OCI-M1 (cell line): ENCODE measurements around the gene MYO9A.
A peak's percentile ranks its signal among the peaks of the same experiment; 100 is the strongest.
"Not testable (repeated sequence)": the region's sequence is repeated elsewhere in the genome, so short reads cannot be mapped to it uniquely, and the experiment has no call there.

Experiments used
- DNase-seq: peaks from one replicate; lab custom pipeline; 2025; lab: John Stamatoyannopoulos, UW

The MYO9A gene

DNA sequence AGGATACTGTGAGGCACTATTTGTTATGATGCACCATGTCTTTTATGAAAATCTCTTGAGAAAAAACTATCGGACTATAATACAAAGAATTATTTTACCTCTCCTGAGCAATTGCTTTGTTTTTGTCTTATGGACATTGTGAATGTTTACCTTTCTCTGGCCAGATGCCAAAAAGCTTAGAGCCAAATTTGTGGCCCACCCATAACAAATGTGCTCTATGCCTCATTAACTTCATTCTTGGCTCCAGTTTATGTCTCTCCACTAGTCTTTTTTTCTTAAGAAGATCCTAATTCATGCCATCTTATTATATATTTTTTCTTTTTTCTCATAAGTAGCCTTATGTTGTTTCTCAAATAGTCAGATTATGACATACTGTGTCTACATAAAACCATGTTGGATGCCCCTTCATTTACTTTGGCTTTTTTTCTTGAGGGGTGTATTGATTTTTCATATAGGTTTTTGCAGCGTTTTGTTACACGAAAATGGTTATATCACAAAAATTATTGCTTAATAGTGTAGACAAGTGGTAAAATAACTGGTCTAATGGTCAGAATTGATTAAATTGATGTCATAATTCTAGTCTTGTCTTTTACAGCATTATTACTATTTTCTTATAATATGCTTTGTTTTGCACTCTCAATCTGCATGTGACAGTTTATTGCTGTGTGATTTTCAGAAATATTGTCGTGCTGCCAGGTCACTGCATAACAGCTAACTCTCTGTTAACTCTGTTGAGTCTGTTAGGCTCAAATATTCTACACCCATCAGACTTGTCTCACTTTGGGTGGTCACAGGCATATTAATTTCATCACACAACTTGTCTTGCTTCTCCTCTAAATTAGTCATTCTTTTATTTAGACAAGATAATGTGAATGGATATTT, 18.5 kb upstream of the MYO9A start:
- DNase-seq = no peak

DNA sequence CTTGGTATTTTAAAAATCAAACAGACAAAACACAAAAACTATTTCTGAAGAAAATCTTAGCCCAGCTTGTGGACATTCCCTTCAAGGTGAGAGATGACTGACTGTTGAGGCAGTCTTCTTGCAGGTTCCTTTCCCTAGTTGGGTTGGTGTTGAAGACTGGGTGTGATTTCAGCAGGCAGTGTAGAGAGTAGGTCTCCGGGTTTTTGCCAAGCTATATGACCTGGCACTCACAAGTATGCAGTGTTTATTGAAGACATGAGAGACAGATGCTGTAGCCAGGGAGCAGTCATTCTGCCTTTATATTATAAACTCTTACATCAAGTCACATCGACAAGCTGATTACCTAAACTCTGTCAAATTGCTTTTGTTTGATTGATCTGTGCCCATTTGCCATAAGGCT, 17.8 kb upstream of the MYO9A start:
- no peak for DNase-seq

DNA sequence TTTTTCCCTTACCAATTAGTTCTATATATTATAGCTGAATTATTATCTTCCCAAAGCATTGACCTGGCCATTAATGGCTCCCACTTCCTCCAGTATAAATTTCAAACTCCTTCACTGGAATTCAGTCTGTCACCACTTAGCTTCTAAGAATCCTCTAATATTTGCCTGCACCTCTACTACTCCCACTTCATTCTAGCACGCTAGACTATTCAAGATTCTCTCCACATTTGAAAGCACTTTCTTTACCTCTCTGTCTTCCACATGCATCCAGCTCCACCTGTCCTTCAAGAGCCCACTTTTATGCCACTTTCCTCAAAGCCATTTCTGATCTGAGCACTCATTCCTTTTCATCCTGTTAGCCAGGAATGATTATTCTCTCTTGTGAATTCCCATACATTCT, 15.3 kb upstream of the MYO9A start:
- no peak for DNase-seq

DNA sequence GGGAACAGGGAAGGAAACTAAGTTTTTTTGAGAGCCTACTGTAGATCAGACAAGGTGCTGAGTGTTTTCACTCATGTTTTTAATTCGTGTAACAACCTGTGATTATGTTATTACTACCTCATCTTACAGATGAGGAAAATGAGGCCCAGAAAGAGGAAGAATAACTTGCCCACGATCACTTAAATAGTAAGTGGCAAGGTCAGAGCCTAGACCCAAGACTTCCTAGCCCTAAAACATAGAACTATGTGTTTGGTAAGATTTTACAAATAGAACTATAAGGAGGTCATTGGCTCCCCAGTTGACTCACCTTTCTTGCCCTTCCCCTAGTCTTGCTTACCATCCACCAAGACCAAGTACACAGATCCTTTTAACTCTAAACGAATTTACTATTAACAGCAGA, 14.0 kb upstream of the MYO9A start:
- no peak for DNase-seq

DNA sequence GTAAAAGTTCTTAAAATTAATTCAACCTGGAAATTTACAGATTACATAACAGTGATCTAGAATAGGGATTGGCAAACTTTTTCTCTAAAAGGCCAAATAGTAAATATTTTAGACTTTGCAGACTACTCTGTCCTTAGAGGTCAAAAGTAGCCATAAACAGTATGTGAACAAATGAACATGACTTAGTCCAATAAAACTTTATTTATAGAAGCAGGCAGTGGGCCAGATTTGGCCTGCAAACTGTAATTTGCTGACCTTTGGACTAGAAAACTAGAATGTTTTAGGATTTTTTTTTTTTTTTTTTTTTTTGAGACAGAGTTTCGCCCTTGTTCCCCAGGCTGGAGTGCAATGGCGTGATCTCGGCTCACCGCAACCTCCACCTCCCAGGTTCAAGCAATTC, 12.3 kb upstream of the MYO9A start:
- DNase-seq = no peak

DNA sequence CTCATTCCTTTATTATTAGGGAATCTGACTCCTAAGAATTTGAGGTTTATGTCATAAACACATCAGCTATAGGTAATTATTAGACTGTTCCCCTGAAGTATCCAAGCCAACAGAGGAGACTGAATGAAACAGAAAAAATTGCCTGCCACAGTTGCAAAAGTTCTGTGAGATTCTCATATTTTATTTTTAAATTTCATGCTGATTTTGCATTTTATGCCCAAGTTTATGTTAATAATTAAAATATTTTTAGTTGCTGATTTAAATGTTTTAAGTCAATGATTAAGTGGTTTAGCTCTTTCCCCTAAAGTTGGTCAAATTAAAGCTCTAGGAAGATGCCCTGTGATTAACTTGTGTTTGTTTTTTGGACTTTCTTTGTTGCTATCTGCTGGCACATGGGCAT, 10.4 kb upstream of the MYO9A start:
- DNase-seq = no peak

DNA sequence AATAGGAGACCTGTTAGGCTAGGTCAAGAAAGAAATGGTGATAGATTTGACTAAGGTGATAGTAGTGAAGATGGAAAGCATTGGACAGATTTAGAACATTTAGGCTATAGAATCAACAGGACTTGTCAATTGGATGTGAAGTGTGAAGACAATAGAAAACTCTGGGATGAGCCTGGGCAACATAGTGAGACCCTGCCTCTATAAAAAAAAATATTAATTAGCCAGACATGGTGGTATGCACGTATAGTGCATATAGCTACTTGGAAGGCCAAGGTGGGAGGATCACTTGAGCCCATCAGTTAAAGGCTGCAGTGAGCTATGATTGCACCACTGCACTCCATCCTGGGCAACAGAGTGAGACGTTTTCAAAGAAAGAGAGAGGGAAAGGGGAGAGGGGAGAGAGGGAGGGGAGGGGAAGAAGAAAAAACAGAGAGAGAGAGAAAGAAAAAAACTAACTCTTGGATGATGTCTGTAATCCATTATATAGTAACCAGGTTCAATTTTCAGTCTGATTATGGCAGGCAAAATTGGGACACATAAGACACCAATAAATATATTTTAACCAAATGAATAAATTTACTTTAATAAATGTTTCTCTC, 9.9 kb upstream of the MYO9A start:
- DNase-seq = no peak

DNA sequence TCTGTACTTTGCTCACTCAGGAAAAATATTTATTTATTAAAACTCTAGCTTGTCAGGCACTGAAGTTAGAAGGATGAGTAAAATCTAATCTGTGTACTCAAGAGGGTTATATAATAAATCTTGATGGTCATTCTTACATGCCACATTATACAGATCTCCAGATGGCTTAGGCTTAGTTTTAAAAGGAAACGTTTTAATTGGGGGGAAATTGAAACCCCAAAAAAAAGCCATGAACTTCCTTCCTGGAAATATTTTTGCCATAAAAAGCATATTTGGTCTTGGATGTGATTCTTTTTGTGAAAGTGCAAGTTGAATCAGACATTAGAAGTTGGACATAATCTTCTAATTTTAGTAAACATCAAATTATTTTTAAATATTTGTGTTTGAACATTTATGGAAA, 6.3 kb upstream of the MYO9A start:
- DNase-seq = no peak

DNA sequence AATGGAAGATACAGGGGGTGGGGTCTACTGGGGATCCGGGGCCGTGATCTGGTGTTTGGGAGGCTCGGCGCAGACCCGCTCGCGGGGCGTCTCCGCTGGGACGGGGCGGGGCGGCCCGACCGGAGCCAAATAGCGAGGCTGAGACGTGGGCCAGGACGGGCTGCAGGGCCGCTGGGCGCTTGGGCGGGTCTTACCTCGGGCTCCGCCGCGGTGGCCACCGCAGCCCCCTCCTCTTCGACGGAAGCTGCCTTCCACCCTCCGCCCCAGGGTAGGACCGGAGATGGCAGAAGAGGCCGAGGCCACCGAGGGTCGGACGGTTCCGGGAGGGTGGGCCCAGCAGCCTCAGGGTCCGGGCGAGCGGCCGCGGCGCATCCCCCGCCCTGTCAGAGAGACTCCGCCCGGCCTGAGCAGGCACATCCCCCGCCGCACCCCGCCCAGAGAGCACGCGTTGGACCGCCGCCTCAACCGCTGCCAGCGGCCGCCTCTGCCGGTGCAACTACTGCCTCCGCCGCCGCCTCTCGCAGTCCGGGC, 399 bp downstream of the MYO9A start:
- peak; percentile 77 for DNase-seq

DNA sequence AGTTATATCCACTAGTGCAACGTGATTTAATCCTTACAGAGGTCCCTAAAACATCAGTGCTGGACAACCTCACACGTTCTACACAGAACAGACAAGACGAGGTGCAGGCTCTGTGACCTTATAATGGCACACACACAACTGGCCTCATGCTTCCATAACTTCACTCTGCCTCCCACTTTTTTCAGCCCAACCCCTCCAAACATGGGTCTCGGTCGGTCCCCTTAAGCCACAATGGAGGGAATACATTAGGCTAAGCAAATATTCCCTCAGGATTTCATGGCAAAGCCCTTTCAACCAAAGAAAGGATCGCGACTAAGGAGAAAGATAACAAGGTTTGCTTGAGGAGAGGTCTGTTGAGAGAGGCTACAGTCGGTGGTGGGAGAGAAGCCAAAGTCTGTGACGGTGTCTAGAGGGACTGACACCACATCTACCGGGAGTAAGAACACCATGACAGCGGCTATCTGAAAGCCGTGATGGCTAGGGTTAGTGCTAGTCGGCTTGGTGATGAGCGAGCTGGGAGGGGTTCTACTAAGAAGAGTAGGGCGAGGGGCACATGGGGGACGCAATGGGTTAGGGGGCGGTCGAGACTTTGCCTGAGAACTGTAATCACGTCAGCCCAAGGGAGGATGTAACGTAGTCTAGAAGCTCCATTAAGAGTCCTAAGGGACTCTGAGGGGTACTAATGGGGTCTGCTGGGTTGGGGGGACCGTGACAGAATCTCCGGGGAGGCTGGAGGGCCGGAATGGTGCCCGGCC, 1.0 kb downstream of the MYO9A start:
- peak; percentile 55 for DNase-seq

DNA sequence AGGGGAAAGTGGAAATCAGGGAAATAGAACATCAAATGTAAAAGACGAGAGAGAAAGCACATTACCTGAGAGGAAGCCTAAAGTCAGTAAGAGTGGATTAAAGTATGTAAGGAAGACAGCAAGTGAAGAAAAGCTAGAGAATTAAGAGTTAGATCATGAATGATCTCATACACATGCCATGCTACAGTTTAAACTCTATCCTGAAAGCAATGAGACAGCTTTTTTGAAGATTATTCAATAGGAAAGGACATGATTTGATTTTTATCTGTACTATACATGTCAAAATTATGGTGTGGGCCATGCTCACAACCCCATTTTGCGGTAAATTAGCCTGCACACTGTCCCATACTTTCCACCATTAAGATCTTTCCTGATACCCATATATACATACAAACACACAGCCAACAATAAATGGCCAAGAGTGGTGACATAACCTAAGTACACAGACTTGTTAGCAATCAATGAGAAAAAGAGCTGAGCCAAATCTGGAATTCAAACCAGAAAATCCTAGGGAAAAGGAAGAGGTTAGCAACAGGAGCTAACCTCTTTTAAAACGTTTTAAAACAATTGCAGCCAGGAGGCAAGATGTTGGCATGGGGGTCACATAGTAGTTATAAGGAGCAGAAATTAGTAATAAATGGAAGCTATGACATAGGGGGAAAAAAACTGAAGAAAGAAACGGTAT, 4.5 kb downstream of the MYO9A start:
- no peak for DNase-seq

DNA sequence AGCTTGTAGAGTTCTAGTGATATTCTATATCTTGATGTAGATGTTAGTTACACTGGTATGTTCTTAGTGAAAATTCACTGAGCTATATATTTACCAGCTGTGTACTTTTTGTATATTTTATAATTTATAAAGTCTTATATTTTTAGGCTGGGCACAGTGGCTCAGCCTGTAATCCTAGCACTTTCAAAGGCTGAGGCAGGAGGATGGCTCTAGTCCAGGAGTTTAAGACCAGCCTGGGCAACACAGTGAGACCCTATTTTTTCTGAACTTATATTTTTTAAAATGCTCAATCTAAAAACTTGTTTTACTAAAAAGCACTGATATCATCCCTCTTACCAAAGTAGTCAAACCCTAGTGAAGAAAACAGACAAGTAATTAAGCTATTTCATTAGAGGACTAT, 5.1 kb downstream of the MYO9A start:
- DNase-seq = no peak

DNA sequence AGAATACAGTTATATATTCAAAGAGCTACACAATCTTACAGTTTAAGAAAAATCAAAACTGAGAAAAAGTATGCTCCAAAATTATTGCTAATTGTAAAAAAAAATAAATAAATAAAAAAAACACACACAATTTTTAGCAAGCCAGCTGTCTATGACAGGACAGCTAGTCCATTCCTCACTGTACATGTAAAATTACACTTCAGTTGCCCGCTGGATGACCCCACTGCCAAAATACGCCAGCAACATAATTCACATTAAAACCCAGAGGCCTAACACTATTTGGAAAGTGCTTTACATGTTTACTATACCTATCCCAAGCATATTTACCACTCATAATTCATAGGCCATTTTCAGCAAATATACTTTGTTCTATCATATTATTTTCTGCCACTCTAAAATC, 5.8 kb downstream of the MYO9A start:
- DNase-seq = no peak

DNA sequence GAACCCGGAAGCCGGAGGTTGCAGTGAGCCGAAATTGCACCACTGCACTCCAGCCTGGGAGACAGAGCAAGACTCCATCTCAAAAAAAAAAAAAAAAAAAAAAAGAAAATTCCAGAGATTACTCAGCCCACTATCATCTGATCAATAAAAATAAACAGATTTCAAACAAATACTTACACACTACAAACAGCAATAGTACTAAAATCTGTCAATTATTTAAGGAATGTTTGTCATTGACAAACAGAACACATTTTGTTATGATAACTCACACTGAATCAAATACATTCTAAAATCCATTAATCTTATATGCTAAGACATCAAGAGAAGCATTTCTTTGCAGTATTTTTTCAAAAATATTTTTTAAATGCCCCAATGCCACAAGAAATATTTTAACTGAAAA, 7.6 kb downstream of the MYO9A start:
- DNase-seq = no peak

DNA sequence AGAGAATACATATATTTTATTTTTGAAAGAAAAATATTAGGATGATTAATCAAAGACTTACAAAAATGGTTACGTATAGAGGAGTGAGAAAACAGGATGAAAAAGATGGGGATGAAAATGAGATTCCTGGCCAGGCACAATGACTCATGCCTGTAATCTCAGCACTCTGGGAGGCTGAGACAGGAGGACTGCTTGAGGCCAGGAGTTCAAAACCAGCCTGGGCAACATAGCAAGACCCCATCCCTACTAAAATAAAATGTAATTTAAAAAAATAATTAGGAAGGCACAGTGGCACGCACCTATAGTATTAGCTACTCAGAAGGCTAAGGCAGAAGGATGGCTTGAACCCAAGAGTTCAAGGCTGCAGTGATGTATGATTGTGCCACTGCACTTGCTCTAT, 11.9 kb downstream of the MYO9A start:
- DNase-seq = no peak

DNA sequence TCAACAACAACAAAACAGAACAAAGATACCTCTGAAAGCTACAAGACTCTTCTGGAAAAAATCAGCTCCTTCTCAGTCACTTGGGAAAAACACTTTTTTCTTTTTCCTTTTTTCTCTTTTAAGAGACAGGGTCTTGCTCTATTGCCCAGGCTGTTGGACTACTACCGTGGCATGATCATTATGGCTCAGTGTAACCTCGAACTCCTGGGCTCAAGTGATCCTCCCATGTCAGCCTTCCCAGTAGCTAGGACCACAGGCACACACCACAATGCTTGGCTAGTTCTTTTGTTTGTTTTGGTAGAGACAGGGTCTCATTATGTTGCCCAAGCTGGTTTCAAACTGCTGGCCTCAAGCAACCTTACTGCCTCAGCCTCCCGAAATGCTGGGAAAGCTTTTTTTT, 12.8 kb downstream of the MYO9A start:
- DNase-seq = no peak

DNA sequence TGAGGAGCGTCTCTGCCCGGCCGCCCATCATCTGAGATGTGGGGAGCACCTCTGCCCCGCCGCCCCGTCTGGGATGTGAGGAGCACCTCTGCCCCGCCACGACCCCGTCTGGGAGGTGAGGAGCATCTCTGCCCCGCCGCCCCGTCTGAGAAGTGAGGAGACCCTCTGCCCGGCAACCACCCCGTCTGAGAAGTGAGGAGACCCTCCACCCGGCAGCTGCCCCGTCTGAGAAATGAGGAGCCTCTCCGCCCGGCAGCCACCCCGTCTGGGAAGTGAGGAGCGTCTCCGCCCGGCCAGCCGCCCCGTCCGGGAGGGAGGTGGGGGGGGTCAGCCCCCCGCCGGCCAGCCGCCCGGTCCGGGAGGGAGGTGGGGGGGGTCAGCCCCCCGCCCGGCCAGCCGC, 17.4 kb downstream of the MYO9A start:
- DNase-seq = not testable (repeated sequence)

DNA sequence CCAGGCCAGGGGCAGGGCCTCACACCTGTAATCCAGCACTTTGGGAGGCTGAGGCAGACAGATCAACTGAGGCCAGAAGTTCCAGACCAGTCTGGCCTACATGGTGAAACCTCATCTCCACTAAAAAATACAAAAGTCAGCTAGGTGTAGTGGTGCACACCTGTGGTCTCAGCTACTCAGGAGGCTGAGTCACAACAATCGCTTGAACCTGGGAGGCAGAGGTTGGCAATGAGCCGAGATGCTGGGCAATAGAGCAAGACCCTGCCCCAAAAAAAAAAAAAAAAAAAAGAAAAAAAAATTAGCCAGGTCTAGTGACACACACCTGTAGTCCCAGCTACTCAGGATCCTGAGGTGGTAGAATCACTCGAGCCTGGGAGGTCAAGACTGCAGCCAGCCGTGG, 18.8 kb downstream of the MYO9A start:
- DNase-seq = no peak

DNA sequence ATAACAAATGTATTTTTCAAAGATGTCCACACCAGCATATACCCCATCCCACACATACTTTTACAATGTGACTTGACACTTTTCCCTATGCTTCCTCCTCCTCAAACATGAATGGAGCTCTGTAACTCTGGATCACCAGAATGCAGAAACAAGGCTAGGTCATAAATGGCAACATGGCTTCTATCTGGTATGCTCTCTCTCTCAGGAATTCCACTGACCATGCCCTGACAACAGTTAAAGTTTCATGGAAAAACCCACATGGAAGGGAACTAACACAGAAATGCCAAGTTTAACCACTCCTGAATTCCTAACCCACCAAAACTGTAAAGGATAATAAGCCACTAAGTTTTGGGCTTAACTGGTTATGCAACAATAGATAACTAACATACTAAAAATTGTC, 19.9 kb downstream of the MYO9A start:
- no peak for DNase-seq

DNA sequence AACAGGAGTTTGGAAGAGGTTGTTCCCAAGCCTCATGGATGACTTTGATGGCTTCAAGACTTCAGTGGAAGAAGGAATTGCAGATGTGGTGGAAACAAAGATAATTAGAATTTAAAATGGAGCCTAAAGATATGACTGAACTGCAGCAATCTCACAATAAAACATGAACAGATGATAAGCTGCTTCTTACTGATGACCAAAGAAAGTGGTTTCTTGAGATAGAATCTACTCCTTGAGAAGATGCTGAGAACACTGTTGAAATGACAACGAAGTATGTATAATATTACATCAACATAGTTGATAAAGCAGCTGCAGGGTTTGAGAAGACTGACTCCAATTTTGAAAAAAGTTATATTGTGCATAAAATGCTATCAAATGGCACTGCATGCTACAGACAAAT, 21.2 kb downstream of the MYO9A start:
- no peak for DNase-seq

DNA sequence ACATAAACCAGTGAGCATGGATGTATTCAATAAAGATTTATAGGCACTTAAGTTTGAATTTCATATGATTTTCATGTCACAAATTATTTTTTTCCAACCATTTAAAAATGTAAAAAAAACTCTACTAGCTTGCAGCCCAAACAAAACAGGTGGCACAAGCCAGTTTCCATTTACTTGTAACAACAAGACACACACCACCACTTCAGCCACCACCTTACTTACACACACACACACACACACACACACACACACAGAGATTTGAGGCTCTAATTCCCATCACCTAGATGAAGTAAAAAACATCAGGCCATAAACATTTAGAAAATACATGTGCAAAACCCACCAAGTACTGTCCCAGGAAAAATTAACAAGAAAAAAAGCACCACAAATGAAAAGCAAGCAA, 25.3 kb downstream of the MYO9A start:
- no peak for DNase-seq

DNA sequence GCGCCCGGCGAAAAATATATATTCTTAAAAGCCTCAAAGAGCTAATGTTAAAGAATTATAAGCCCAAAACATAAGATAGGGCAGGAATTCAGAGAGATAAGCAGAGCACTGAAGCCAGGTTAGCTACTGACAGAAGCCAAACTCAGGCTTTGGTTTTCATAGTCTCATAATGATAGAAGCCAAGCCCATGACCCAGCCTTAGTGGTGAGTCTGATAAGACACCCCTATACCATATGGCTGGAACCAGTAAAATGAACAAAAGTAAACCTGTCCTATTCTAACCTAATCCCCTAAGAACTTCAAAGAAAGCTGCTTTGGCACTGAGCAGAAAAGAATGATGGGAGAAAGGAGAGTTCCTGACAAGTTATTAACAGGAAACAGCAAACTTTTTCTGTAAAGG, 25.9 kb downstream of the MYO9A start:
- DNase-seq = no peak
